GM12872 (cell line): ENCODE results near the gene SIN3B.

ENCODE experiments used
- CTCF ChIP-seq: IDR thresholded peaks from 3 replicates; pipeline ENCODE4 v1.5.1; 2011; ENCODE audit warnings: low read depth, mild to moderate bottlenecking, low read length, moderate library complexity; ENCODE audit not compliant: insufficient read depth

The SIN3B gene

GRCh38 chr19:16846901-16847300, 17.7 kb downstream of the SIN3B start:
- TF ChIP-seq CTCF = no peak

- no peak for TF ChIP-seq CTCF
Observed at GRCh38 chr19:16847430-16847829, 18.2 kb downstream of the SIN3B start.

DNA sequence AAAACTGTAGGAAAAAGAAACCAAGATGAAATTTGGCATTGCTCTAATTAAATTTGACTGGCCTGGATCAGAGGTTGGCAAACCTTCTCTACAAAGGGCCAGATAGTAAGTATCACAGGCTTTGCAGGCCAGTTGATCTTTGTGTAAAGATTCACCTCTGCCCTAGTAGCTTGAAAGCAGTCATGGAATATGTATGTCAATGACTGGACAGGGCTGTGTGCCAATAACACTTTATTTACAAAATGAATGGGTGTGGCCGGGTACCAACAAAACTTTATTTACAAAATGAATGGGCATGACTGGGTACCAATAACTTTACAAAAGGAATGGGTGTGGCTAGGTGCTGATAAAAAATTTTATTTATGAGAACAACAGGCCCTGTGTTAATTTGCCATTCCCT, 20.0 kb downstream of the SIN3B start:
- TF ChIP-seq CTCF = no peak

DNA sequence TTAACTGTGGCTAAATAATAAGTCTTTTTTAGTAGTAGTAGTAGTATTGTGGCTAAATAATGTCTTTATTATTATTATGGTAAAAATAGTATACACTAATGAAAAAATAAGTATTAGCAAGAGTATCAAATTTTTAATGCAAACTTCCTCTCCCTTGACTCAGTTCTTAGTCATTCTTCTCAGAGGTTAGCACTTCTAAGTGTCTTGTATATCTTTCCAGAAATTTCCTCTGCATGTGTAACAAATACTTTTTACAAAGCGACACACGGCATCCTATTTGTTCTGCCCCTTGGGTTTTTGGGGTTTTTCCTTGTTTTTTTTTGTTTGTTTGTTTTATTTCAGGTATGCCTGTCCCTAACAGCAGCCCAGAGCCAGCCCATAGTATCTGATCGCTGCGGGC, 20.9 kb downstream of the SIN3B start:
- no peak for TF ChIP-seq CTCF

- TF ChIP-seq CTCF = no peak
Observed at GRCh38 chr19:16851031-16851712, 22.0 kb downstream of the SIN3B start.

GRCh38 chr19:16853066-16853465, 23.9 kb downstream of the SIN3B start:
- no peak for TF ChIP-seq CTCF

DNA sequence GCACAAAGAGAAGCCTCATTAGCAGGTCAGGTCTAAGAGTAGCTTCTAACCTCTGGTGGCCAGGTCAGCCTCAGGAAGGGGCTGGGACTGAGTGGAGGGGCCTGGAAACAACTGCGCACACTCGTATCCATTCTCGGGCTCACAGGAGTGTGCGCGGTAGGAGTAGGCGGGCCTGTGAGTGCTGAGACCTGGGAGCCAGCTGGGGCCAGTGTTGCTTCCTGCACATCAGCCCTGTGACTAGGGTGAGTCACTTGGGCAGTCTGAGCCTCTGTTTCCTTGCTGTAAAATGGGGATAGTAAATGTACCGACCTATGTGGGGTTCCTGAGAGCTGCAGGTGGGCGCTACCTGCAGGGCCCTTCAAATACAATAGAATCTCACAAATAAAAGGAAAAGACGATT, 26.9 kb downstream of the SIN3B start:
- TF ChIP-seq CTCF = no peak
